ENCODE measurements around the gene PHTF2.
"Not testable (repeated sequence)": the region's sequence is repeated elsewhere in the genome, so short reads cannot be mapped to it uniquely, and the experiment has no call there.

PHTF2 gene

DNA sequence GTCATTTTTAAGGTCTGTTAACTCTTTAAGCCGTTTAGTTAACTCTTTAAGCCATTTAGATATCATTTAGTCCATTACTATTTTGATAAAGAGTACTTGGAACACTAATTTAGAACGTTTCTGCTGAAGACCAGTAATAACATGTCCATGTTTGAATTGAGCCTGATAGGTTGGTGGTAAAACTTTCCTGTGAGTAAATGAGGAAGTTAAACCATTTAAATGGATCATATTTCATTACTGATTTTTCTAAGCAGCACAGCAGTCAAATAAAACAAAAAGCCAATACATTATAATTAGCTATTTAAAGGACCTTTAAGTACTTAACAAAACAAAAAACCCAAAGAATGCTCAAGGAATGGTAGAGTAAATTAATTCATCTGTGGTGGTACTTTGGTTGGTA, 29.4 kb downstream of the PHTF2 start:
- DNase-seq (ENCODE audit: low read depth in 4 of 4, low spot score in 1 of 4) = no peak

DNA sequence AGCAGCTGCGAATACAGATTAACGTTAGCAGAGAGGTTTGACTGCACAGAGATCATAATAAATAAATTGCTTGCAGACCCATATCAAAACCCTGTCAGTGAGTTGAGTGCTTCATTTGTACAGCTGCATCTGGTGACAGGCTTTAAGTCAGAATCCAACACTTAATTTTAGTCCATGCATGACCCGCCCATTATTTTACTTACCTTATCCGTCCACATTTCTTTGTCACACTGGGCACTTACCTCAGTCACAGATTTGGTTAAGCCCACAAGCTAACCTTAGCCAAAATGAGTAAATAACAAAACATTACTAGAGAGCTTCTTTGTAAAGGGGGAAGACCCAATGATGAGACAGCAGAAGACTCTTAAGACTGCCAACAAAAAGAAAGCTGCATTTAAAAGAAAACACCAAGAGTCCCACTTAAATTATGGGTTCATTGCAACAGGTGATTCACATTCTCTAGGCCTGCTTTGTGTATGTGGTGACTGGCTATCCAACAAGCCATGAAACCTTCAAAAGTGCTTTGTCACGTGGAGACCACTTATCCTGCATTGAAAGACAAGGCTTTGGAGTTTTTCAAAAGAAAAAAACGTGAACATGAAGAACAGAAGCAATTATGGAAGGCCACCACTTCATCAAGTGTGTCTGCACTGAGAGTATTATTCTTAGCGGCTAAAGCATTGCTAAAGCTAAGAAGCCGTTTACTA, 32.2 kb downstream of the PHTF2 start:
- no peak for DNase-seq (ENCODE audit: low read depth in 4 of 4, low spot score in 1 of 4)

- peak in 1 of 4 experiments; percentile 27 for DNase-seq (ENCODE audit: low read depth in 4 of 4, low spot score in 1 of 4)
Measured at GRCh38 chr7:77831481-77831880, 32.9 kb downstream of the PHTF2 start.

DNA sequence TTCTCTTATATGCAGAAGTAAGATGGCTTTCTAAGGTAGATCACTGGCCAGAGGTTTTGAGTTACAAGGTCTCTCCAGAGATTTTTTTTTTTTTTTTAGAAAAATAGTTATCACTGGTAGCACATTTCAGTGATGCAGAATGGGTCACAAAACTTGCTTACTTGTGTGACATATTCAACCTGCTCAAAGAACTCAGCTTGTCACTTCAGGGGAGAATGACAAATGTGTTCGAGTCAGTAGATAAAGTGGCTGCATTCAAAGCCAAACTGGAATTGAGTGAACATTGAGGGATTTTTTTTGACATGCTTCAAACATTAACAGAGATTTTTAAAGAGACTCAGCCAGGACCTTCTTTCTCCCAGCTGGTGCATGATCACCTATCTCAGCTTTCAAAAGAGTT, 33.4 kb downstream of the PHTF2 start:
- DNase-seq (ENCODE audit: low read depth in 4 of 4, low spot score in 1 of 4) = no peak

- DNase-seq (ENCODE audit: low read depth in 4 of 4, low spot score in 1 of 4) = no peak
Measured at GRCh38 chr7:77833136-77833535, 34.6 kb downstream of the PHTF2 start.

- not testable (repeated sequence) for DNase-seq (ENCODE audit: low read depth in 4 of 4, low spot score in 1 of 4)
Measured at GRCh38 chr7:77836425-77836824, 37.9 kb downstream of the PHTF2 start.

GRCh38 chr7:77837275-77837674, 38.7 kb downstream of the PHTF2 start:
- DNase-seq (ENCODE audit: low read depth in 4 of 4, low spot score in 1 of 4) = no peak

- DNase-seq (ENCODE audit: low read depth in 4 of 4, low spot score in 1 of 4) = no peak
Measured at GRCh38 chr7:77837966-77838365, 39.4 kb downstream of the PHTF2 start.

- no peak for DNase-seq (ENCODE audit: low read depth in 4 of 4, low spot score in 1 of 4)
Measured at GRCh38 chr7:77838929-77839491, 40.4 kb downstream of the PHTF2 start.

DNA sequence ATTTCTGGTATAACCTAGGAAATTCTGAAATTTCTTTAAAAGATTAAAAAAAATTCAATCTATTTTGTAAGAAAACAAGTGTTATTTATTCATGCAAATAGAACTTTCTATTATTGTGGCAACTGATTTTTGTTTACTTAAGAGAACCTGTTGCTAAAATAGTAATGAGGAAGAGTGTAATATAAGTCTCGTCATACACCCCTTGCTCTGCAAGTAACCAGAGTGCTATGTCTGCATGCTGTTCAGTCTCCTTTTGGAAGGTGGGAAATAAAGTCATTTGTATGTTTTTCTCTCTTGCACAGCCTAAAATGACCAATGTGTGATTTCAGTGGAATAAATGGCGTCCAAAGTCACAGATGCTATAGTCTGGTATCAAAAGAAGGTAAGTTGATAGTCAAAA, 41.3 kb downstream of the PHTF2 start:
- no peak for DNase-seq (ENCODE audit: low read depth in 4 of 4, low spot score in 1 of 4)

DNA sequence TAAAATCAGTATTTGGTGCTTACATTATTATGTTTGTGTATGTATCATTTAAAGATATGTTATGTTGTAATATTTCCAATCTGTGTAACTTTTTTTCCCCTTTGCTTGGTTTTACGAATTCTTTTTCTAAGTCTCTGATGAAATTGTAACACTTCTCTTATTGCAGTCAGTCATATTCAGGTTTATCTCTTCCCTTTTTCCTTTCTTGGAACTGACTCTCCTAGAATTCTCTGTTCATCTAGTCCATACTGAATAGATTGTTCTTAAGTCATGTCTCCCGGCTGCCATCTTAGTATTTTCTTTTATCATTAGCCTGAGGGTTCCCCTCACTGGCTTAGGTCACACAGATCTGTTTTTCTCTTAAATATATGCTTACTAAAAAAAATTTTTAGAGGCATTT, 44.6 kb downstream of the PHTF2 start:
- no peak for DNase-seq (ENCODE audit: low read depth in 4 of 4, low spot score in 1 of 4)

DNA sequence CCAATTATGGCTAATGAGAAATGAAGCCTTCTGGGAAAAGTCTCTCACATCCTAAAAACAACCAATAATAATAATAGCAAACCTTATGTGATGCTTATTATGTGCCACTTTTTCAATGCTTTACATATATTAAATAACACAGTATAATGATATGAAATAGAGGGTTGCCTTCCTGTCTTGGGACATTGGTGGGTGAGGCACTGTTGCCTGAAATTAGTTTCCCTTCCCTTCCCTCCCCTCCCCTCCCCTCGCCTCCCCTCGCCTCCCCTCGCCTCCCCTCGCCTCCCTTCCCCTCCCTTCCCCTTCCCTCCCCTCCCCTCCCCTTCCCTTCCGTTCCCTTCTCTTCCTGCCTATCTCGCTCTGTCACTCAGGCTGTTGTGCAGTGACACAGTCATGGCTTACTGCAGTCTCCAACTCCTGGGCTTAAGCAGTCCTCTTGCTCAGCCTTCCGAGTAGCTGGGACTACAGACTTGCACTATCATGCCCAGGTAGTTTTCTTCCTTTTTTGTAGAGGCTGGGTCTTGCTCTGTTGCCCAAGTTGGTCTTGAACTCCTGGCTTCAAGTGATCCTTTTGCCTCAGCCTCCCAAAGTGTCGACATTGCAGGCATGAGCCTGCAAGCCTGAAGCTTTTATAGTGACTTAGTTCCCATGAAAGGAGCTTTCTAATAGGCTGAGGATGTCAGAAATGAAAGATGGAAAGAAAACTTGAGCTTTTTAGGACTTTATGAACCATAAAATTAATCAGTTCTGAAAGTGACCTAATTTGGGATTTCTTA, 47.9 kb downstream of the PHTF2 start:
- no peak for DNase-seq (ENCODE audit: low read depth in 4 of 4, low spot score in 1 of 4)

DNA sequence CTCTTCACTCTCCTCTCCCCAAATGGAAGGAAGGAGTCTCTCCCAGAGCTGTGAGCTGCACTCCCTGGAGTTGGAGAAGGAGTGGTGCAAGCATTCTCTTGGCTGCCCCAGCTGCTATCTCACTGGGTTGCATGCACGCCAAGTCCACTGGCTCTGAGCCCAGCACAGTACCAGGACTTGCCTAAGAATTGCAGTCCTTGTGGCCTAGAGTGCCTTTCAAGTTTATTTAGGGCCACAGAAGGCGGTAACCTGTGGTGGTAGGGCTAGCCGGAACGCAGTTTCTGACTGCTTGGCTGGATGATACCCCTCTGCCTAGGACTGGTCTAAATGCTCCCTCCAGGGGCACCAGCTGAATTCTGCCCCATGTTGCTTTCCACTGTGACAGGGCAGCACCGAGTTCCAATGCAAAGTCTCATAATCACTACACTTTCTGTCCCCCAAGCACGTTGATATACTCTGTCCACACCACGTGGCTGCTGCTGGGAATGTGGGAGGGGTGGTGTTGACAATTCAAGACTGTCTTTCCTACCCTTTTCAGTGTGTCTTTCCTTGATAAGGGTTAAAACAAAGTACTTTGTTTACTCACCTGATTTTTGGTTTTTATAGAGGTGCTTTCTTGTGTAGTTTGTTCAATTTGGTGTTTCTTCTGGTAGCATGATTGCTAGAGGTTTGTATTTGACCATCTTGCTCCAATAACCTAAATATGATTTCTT, 57.0 kb downstream of the PHTF2 start:
- no peak for DNase-seq (ENCODE audit: low read depth in 4 of 4, low spot score in 1 of 4)

GRCh38 chr7:77858278-77858677, 59.7 kb downstream of the PHTF2 start:
- DNase-seq (ENCODE audit: low read depth in 4 of 4, low spot score in 1 of 4) = no peak

GRCh38 chr7:77859343-77859742, 60.8 kb downstream of the PHTF2 start:
- DNase-seq (ENCODE audit: low read depth in 4 of 4, low spot score in 1 of 4) = no peak

- DNase-seq (ENCODE audit: low read depth in 4 of 4, low spot score in 1 of 4) = no peak
Measured at GRCh38 chr7:77862691-77863090, 64.1 kb downstream of the PHTF2 start.

DNA sequence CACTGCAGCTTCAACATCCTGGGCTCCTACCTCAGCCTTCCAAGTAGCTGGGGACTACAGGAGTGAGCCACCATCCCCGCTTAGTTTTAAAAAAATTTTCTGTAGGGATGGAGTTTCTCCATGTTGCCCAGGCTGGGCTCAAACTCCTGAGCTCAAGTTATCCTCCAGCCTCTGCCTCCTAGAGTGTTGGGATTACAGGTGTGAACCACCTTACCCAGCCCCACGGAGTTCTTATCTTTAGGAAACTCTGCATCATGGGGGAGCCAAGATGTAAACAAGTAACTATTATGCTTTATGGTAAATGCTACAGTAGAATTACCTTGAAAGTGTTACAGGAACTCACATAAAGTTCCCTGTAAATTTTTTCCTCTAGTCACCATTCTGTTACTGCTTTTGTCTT, 65.3 kb downstream of the PHTF2 start:
- DNase-seq (ENCODE audit: low read depth in 4 of 4, low spot score in 1 of 4) = no peak

GRCh38 chr7:77866370-77866769, 67.8 kb downstream of the PHTF2 start:
- no peak for DNase-seq (ENCODE audit: low read depth in 4 of 4, low spot score in 1 of 4)

DNA sequence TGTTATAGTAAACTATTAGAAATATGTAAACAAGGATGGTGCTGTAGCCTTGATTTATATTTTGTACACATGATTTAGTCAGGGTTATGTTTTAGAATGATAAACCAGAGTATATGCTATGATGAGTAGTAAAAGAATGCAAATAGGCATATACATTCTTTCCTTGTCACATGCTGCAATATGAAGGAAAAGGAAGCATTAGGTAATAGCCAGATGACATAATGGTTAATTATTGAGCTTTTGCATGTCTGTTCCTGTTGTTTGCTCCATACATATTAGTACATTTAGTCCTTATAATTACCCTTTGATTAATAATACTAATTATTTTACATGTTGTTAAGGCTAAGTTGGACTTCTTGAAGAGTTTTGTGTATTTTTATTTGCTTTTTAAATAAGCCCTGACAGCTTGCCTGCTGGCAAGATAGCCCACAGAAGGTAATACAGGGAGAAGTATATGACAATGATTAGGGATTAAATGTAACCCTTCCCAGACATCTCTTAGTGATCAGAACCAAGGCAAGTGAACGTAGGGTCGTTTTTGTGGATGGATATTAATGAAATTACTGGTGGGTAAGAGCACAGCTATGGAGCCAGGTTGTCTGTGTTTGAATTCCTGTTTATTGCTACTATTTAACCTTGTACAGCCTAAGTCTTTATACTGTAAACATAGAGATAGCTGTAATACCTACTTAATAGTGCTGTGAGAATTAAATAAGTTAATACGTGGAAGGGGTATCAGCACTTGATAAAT, 68.4 kb downstream of the PHTF2 start:
- DNase-seq (ENCODE audit: low read depth in 4 of 4, low spot score in 1 of 4) = no peak

DNA sequence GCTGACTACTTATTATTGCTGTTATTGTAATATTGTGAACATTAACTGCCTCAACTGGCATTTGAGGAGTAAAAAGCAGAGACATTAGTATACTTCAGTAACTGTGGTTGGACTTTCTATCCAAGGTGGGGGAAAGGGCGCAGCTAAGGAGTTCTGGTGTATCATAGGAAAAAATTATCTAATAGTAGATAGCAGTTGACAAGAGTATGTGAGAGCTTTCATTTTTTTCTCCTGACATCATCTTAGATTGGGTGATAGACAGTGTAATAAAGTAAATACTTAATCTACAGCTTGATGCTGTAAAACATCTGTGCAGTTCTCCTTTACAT, 68.9 kb downstream of the PHTF2 start:
- no peak for DNase-seq (ENCODE audit: low read depth in 4 of 4, low spot score in 1 of 4)

- DNase-seq (ENCODE audit: low read depth in 4 of 4, low spot score in 1 of 4) = not testable (repeated sequence)
Measured at GRCh38 chr7:77872256-77872655, 73.7 kb downstream of the PHTF2 start.
